H9 (cell line): ENCODE measurements around the gene HES6. TPM values are rescaled to one million over a fixed set of nuclear protein-coding genes. Genes with fewer than 3 reads are reported as not detected.
A peak's percentile ranks its signal among the peaks of the same experiment; 100 is the strongest.

Experiments
- DNase-seq: peaks from one replicate; pipeline ENCODE4 v3.0.0-alpha.2; 2017
- H2AFZ ChIP-seq: one replicate; pipeline ENCODE4 v1.6.1; 2013; ENCODE audit warnings: mild to moderate bottlenecking, low read length, control low read depth, moderate library complexity
- H2AK5ac ChIP-seq: 2 replicates; pipeline ENCODE4 v1.6.1; 2013; ENCODE audit warnings: low read length, control low read depth, mixed read lengths; ENCODE audit not compliant: insufficient read length
- H2BK120ac ChIP-seq: one replicate; pipeline ENCODE4 v1.6.1; 2013; ENCODE audit warnings: low read depth, mild to moderate bottlenecking, low read length, control low read depth, inconsistent platforms; ENCODE audit not compliant: poor library complexity, severe bottlenecking
- H2BK12ac ChIP-seq: 2 replicates; pipeline ENCODE4 v1.6.1; 2013; ENCODE audit warnings: low read length, control low read depth, mixed read lengths, low read depth; ENCODE audit not compliant: insufficient read length
- H2BK15ac ChIP-seq: 2 replicates; pipeline ENCODE4 v1.6.1; 2013; ENCODE audit warnings: low read depth, low read length, control low read depth
- H2BK20ac ChIP-seq: one replicate; pipeline ENCODE4 v1.6.1; 2013; ENCODE audit warnings: low read depth, mild to moderate bottlenecking, low read length, control low read depth, inconsistent platforms; ENCODE audit not compliant: poor library complexity, severe bottlenecking
- H2BK5ac ChIP-seq: 2 replicates; pipeline ENCODE4 v1.6.1; 2013; ENCODE audit warnings: low read length, control low read depth, mixed read lengths; ENCODE audit not compliant: insufficient read length
- H3K14ac ChIP-seq: 2 replicates; pipeline ENCODE4 v1.6.1; 2013; ENCODE audit warnings: low read length, control low read depth; ENCODE audit not compliant: insufficient read depth
- H3K18ac ChIP-seq: 2 replicates; pipeline ENCODE4 v1.6.1; 2013; ENCODE audit warnings: low read depth, mild to moderate bottlenecking, mixed read lengths, low read length, control low read depth; ENCODE audit not compliant: insufficient read length
- H3K23ac ChIP-seq: 2 replicates; pipeline ENCODE4 v1.6.1; 2013; ENCODE audit warnings: low read length, control low read depth, mixed read lengths, low read depth; ENCODE audit not compliant: insufficient read length
- H3K23me2 ChIP-seq: 2 replicates; pipeline ENCODE4 v1.6.1; 2013; ENCODE audit warnings: low read depth, mild to moderate bottlenecking, mixed read lengths, low read length, control low read depth; ENCODE audit not compliant: insufficient read length, poor library complexity, severe bottlenecking
- H3K27ac ChIP-seq: 2 replicates; pipeline ENCODE4 v1.5.1; 2013; ENCODE audit warnings: low read length, control low read depth, mixed read lengths, low read depth; ENCODE audit not compliant: insufficient read length
- H3K27me3 ChIP-seq: 2 replicates; pipeline ENCODE4 v1.6.1; 2013; ENCODE audit warnings: low read length, control low read depth, inconsistent platforms; ENCODE audit not compliant: insufficient read depth
- H3K4ac ChIP-seq: 2 replicates; pipeline ENCODE4 v1.6.1; 2013; ENCODE audit warnings: low read depth, mild to moderate bottlenecking, control low read depth, inconsistent platforms, low read length, moderate library complexity
- H3K4me1 ChIP-seq: 2 replicates; pipeline ENCODE4 v1.6.1; 2013; ENCODE audit warnings: low read length, control low read depth, inconsistent platforms; ENCODE audit not compliant: insufficient read depth
- H3K4me2 ChIP-seq: 2 replicates; pipeline ENCODE4 v1.6.1; 2013; ENCODE audit warnings: low read length, control low read depth, mixed read lengths; ENCODE audit not compliant: insufficient read length, insufficient read depth
- H3K56ac ChIP-seq: 2 replicates; pipeline ENCODE4 v1.6.1; 2013; ENCODE audit warnings: low read depth, mild to moderate bottlenecking, mixed read lengths, low read length, control low read depth; ENCODE audit not compliant: insufficient read length
- H3K79me1 ChIP-seq: 2 replicates; pipeline ENCODE4 v1.6.1; 2013; ENCODE audit warnings: low read depth, mild to moderate bottlenecking, moderate library complexity, low read length, control low read depth, inconsistent platforms; ENCODE audit not compliant: insufficient read depth, poor library complexity, severe bottlenecking
- H3K79me2 ChIP-seq: 2 replicates; pipeline ENCODE4 v1.6.1; 2013; ENCODE audit warnings: low read length, control low read depth, inconsistent platforms; ENCODE audit not compliant: insufficient read depth
- H3K9ac ChIP-seq: 2 replicates; pipeline ENCODE4 v1.6.1; 2013; ENCODE audit warnings: low read length, control low read depth, mixed read lengths; ENCODE audit not compliant: insufficient read length; ENCODE audit errors: extremely low read depth
- H3K9me3 ChIP-seq: one replicate; pipeline ENCODE4 v1.6.1; 2013; ENCODE audit warnings: low read depth, low read length, inconsistent platforms; ENCODE audit not compliant: control insufficient read depth
- H3T11ph ChIP-seq: one replicate; pipeline ENCODE4 v1.6.1; 2013; ENCODE audit warnings: mild to moderate bottlenecking, low read length, control low read depth, inconsistent platforms
- H4K20me1 ChIP-seq: one replicate; pipeline ENCODE4 v1.6.1; 2013; ENCODE audit not compliant: control insufficient read depth, insufficient read length, insufficient read depth
- H4K5ac ChIP-seq: 2 replicates; pipeline ENCODE4 v1.6.1; 2013; ENCODE audit warnings: low read depth, mild to moderate bottlenecking, mixed read lengths, low read length, control low read depth; ENCODE audit not compliant: insufficient read length
- H4K8ac ChIP-seq: replicated peaks from 2 replicates; pipeline ENCODE4 v1.6.1; 2013; ENCODE audit warnings: low read length, control low read depth, mixed read lengths, low read depth; ENCODE audit not compliant: insufficient read length
- H4K91ac ChIP-seq: 2 replicates; pipeline ENCODE4 v1.6.1; 2013; ENCODE audit warnings: low read depth, mild to moderate bottlenecking, moderate library complexity, mixed read lengths, low read length, control low read depth; ENCODE audit not compliant: insufficient read length
- H3K27ac Mint-ChIP-seq, 3 experiments: 2 replicates in 2 of 3; 3 replicates in 1 of 3; pipeline ENCODE4 v1.8.0; 2020 to 2021; ENCODE audit warnings: mixed read lengths in 3 of 3, mild to moderate bottlenecking in 1 of 3, moderate library complexity in 1 of 3
- H3K27me3 Mint-ChIP-seq: 2 replicates; pipeline ENCODE4 v1.8.0; 2021; ENCODE audit warnings: low read depth, mild to moderate bottlenecking, moderate library complexity, mixed read lengths
- H3K36me3 Mint-ChIP-seq, 3 experiments: 2 replicates in 2 of 3; 3 replicates in 1 of 3; pipeline ENCODE4 v1.8.0; 2020 to 2021; ENCODE audit warnings: low read depth in 3 of 3, mixed read lengths in 3 of 3; ENCODE audit not compliant: insufficient read depth in 1 of 3
- H3K4me1 Mint-ChIP-seq, 2 experiments: 2 replicates each; pipeline ENCODE4 v1.8.0; 2020; ENCODE audit warnings: mixed read lengths in 2 of 2
- H3K4me3 Mint-ChIP-seq, 2 experiments: 2 replicates in 1 of 2; 3 replicates in 1 of 2; pipeline ENCODE4 v1.8.0; 2020 to 2021; ENCODE audit warnings: mild to moderate bottlenecking in 2 of 2, mixed read lengths in 2 of 2, moderate library complexity in 1 of 2
- H3K9me3 Mint-ChIP-seq, 2 experiments: 2 replicates in 1 of 2; 3 replicates in 1 of 2; pipeline ENCODE4 v1.8.0; 2020; ENCODE audit warnings: mild to moderate bottlenecking in 2 of 2, mixed read lengths in 2 of 2, moderate library complexity in 1 of 2
- WGBS: extraction: QIAGEN DNeasy Blood & Tissue Kit; methylation state at CpG from one replicate; pipeline ENCODE4 v1.1.7; 2013; ENCODE audit warnings: missing lambda C conversion rate, low lambda C conversion rate, mixed read lengths; ENCODE audit not compliant: insufficient read length; ENCODE audit errors: extremely low coverage; 5-methylcytosine and 5-hydroxymethylcytosine counted together
- total RNA-seq: library from RNA; stranded (reverse); gene quantifications from 2 replicates; pipeline ENCODE4 v1.2.1, GENCODE V29; 2021
- TF ChIP-seq, protein P1 (sequence below): fragments of 200-600 bp; sonication (generic); conservative IDR thresholded peaks from 3 replicates; pipeline ENCODE4 v1.8.0; 2021; ENCODE audit warnings: antibody characterized with exemption, mild to moderate bottlenecking

Gene HES6
- total RNA-seq, 1 experiment from 2014 or later: 27.1 TPM

DNA sequence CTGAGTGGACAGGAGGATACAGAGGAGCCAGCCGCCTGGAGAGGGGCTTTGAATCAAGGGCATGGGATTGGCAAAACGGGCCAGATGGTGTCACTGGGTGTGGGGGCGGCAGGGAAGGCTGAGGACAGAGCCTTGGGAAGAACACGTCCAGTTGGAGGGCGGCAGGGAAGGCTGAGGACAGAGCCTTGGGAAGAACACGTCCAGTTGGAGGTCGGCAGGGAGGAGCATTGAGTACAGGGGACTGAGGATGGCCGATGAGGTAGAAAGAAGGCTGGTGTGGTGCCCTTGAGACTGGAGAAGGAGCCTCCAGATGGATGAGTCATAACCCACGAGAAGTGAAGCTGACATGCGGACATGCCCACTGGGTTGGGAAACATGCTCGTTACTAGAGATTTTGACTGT lies 4.5 kb downstream of the HES6 start:
- Histone ChIP-seq H3K27me3 (peaks cover 22% of the 10 kb centered on the region; the same call in 1 of the 2 replicates), H3K23ac (no peak overlapping the region), H3K79me2 (no peaks in the 10 kb centered on the region; the same call in 1 of the 2 replicates), H2BK5ac (no peak overlapping the region), H4K20me1 (no peaks in the 10 kb centered on the region), H3K4me2 (no peak overlapping the region), H2AK5ac (no peak overlapping the region), H4K5ac (no peak overlapping the region), H3T11ph (no peak overlapping the region), H2BK20ac (no peak overlapping the region), H3K79me1 (no peaks in the 10 kb centered on the region), H3K56ac (no peak overlapping the region), H3K23me2 (peaks cover 12% of the 10 kb centered on the region), H2BK120ac (no peak overlapping the region), H2BK15ac (no peak overlapping the region), H3K9me3 (no peaks in the 10 kb centered on the region), H3K18ac (no peak overlapping the region), H3K9ac (no peak overlapping the region), H4K91ac (no peak overlapping the region), H2BK12ac (no peak overlapping the region), H2AFZ (no peak overlapping the region), H3K27ac (no peak overlapping the region), H3K4me1 (peaks cover 3% of the 10 kb centered on the region; the same call in 1 of the 2 replicates), H3K4ac (no peak overlapping the region), H3K14ac (no peak overlapping the region), H4K8ac (no peak overlapping the region)
- H3K4me1 Mint-ChIP-seq: peaks cover 3 to 4% of the 10 kb centered on the region in 2 experiments; a peak in 3 of 4 replicates
- TF ChIP-seq, protein P1, sequence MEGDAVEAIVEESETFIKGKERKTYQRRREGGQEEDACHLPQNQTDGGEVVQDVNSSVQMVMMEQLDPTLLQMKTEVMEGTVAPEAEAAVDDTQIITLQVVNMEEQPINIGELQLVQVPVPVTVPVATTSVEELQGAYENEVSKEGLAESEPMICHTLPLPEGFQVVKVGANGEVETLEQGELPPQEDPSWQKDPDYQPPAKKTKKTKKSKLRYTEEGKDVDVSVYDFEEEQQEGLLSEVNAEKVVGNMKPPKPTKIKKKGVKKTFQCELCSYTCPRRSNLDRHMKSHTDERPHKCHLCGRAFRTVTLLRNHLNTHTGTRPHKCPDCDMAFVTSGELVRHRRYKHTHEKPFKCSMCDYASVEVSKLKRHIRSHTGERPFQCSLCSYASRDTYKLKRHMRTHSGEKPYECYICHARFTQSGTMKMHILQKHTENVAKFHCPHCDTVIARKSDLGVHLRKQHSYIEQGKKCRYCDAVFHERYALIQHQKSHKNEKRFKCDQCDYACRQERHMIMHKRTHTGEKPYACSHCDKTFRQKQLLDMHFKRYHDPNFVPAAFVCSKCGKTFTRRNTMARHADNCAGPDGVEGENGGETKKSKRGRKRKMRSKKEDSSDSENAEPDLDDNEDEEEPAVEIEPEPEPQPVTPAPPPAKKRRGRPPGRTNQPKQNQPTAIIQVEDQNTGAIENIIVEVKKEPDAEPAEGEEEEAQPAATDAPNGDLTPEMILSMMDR: no peak
- peaks cover 78% of the 10 kb centered on the region for H3K27me3 Mint-ChIP-seq
- no peak for DNase-seq
- peak overlapping the region; percentile 22 to 45; a peak in 1 of 5 replicates for H3K4me3 Mint-ChIP-seq
- WGBS: no CpG with 5 or more reads among the region's 11 CpGs
- peaks cover 0 to 5% (median 3%) of the 10 kb centered on the region in 3 experiments; a peak in 4 of 7 replicates for H3K36me3 Mint-ChIP-seq
- peaks cover 0 to 2% of the 10 kb centered on the region in 2 experiments; a peak in 4 of 5 replicates for H3K9me3 Mint-ChIP-seq
- no peak overlapping the region for H3K27ac Mint-ChIP-seq
